HepG2 (cell line): ENCODE results near the gene F8. TPM values are rescaled to one million over a fixed set of nuclear protein-coding genes. Genes with fewer than 3 reads are reported as not detected.
A peak's percentile ranks its signal among the peaks of the same experiment; 100 is the strongest.

Experiments
- CBX5 ChIP-seq: sonication (generic); formaldehyde crosslinking; IDR thresholded peaks from 2 replicates; pipeline ENCODE4 v1.4.0; 2020; ENCODE audit warnings: missing genetic modification reagents, borderline replicate concordance
- CEBPB ChIP-seq: IDR thresholded peaks from 2 replicates; pipeline ENCODE4 v1.6.1; 2011; ENCODE audit warnings: low read depth, low read length, improper control_type of control experiment, borderline replicate concordance
- CEBPG ChIP-seq: IDR thresholded peaks from 2 replicates; pipeline ENCODE4 v1.6.1; 2016
- HNRNPL ChIP-seq: fragments of 200-400 bp; formaldehyde crosslinking; IDR thresholded peaks from 2 replicates; pipeline ENCODE4 v1.6.1; 2017; ENCODE audit warnings: mild to moderate bottlenecking, low read depth, low read length
- MEIS1 ChIP-seq: sonication (generic); formaldehyde crosslinking; IDR thresholded peaks from 2 replicates; pipeline ENCODE4 v1.9.0; 2021; ENCODE audit warnings: mild to moderate bottlenecking, missing genetic modification reagents, moderate library complexity, borderline replicate concordance
- NFATC3 ChIP-seq: sonication (generic); formaldehyde crosslinking; IDR thresholded peaks from 2 replicates; pipeline ENCODE4 v1.5.1; 2020; ENCODE audit warnings: mild to moderate bottlenecking, missing genetic modification reagents
- NFKBIZ ChIP-seq: IDR thresholded peaks from 2 replicates; pipeline ENCODE4 v1.6.1; 2018; ENCODE audit warnings: missing genetic modification reagents, missing compliant biosample characterization
- NR2F1 ChIP-seq, 2 experiments: fragments of 450-650 bp in 1 of 2; formaldehyde crosslinking in 1 of 2; IDR thresholded peaks; 2 replicates each; pipeline versions ENCODE4 v1.5.0 to v1.6.1; 2016 to 2020; ENCODE audit warnings: mild to moderate bottlenecking in 1 of 2, missing compliant biosample characterization in 1 of 2, missing genetic modification reagents in 1 of 2, moderate library complexity in 1 of 2
- SOX13 ChIP-seq, 3 experiments: fragments of 450-650 bp in 1 of 3; sonication (generic) in 1 of 3; formaldehyde crosslinking in 1 of 3; IDR thresholded peaks in 2 of 3; conservative IDR thresholded peaks in 1 of 3; 2 replicates each; pipeline versions ENCODE4 v1.5.0 to v1.6.1; 2016 to 2020; ENCODE audit warnings: antibody characterized with exemption in 1 of 3, mild to moderate bottlenecking in 1 of 3, missing compliant biosample characterization in 1 of 3, missing genetic modification reagents in 1 of 3, moderate library complexity in 1 of 3
- SOX6 ChIP-seq, 2 experiments: fragments of 450-650 bp in 1 of 2; sonication (generic) in 1 of 2; formaldehyde crosslinking in 1 of 2; IDR thresholded peaks; 2 replicates each; pipeline versions ENCODE4 v1.4.0 to v1.6.1; 2017 to 2020; ENCODE audit warnings: antibody characterized with exemption in 1 of 2, mild to moderate bottlenecking in 1 of 2, missing genetic modification reagents in 1 of 2
- TEAD3 ChIP-seq: optimal IDR thresholded peaks from 2 replicates; pipeline ENCODE3; 2016; ENCODE audit warnings: borderline replicate concordance
- YY1 ChIP-seq: IDR thresholded peaks from 2 replicates; pipeline ENCODE4 v1.6.1; 2011; ENCODE audit warnings: low read length, low read depth, moderate library complexity, mild to moderate bottlenecking; ENCODE audit not compliant: insufficient read depth, insufficient replicate concordance
- ZBTB7A ChIP-seq: sonication (generic); formaldehyde crosslinking; IDR thresholded peaks from 2 replicates; pipeline ENCODE4 v1.8.0; 2022; ENCODE audit warnings: mild to moderate bottlenecking, missing genetic modification reagents
- ZMYM4 ChIP-seq: sonication (generic); formaldehyde crosslinking; IDR thresholded peaks from 2 replicates; pipeline ENCODE4 v1.8.1; 2023; ENCODE audit warnings: mild to moderate bottlenecking, missing genetic modification reagents
- ZNF232 ChIP-seq: sonication (generic); formaldehyde crosslinking; IDR thresholded peaks from 2 replicates; pipeline ENCODE4 v1.4.0; 2020; ENCODE audit warnings: missing genetic modification reagents, borderline replicate concordance
- ZNF235 ChIP-seq: sonication (generic); formaldehyde crosslinking; IDR thresholded peaks from 2 replicates; pipeline ENCODE4 v1.8.1; 2023; ENCODE audit warnings: mild to moderate bottlenecking, missing genetic modification reagents, borderline replicate concordance
- ZNF44 ChIP-seq: sonication (generic); formaldehyde crosslinking; IDR thresholded peaks from 2 replicates; pipeline ENCODE4 v1.5.1; 2020; ENCODE audit warnings: mild to moderate bottlenecking, missing genetic modification reagents
- polyA plus RNA-seq, 8 experiments: library from polyadenylated mRNA; depleted of rRNA in 3 of 8; stranded (reverse) in 7 of 8; unstranded in 1 of 8; fragments of >200 nt; fragmentation: Illumina TruSeq in 4 of 8; extraction: Trizol in 4 of 8; gene quantifications; 2 replicates each; pipeline versions ENCODE4 v1.2.1 to v1.2.3, GENCODE V29; 2011 to 2016; ENCODE audit warnings: low read depth in 4 of 8, missing spikeins in 1 of 8, mixed read lengths in 1 of 8; ENCODE audit not compliant: insufficient read depth in 1 of 8
- total RNA-seq, 5 experiments: library from RNA; depleted of rRNA; stranded (reverse); fragments of >200 nt; fragmentation: Illumina TruSeq; extraction: Trizol; gene quantifications; 2 replicates each; pipeline ENCODE4 v1.2.3, GENCODE V29; 2016; ENCODE audit warnings: low read depth in 1 of 5
- TF ChIP-seq, protein P1 (sequence below), 2 experiments: sonication (generic) in 1 of 2; formaldehyde crosslinking in 1 of 2; IDR thresholded peaks; 2 replicates each; pipeline versions ENCODE4 v1.4.0 to v1.6.1; 2016 to 2020; ENCODE audit warnings: borderline replicate concordance in 1 of 2, low read depth in 1 of 2, mild to moderate bottlenecking in 1 of 2, missing genetic modification reagents in 1 of 2
- TF ChIP-seq, protein P2 (sequence below): sonication (generic); formaldehyde crosslinking; conservative IDR thresholded peaks from 2 replicates; pipeline ENCODE4 v1.4.0; 2020; ENCODE audit warnings: mild to moderate bottlenecking, missing genetic modification reagents, moderate library complexity
- TF ChIP-seq, protein P3 (sequence below): sonication (generic); formaldehyde crosslinking; IDR thresholded peaks from 2 replicates; pipeline ENCODE4 v1.8.0; 2022; ENCODE audit warnings: missing genetic modification reagents, low read depth, mild to moderate bottlenecking, borderline replicate concordance

Gene F8
- total and polyA plus RNA-seq, 2 of the 13 experiments (the other 11 are each of a cell fraction or from before 2014, with no cell fraction given) = 0.29 to 0.61 TPM

DNA sequence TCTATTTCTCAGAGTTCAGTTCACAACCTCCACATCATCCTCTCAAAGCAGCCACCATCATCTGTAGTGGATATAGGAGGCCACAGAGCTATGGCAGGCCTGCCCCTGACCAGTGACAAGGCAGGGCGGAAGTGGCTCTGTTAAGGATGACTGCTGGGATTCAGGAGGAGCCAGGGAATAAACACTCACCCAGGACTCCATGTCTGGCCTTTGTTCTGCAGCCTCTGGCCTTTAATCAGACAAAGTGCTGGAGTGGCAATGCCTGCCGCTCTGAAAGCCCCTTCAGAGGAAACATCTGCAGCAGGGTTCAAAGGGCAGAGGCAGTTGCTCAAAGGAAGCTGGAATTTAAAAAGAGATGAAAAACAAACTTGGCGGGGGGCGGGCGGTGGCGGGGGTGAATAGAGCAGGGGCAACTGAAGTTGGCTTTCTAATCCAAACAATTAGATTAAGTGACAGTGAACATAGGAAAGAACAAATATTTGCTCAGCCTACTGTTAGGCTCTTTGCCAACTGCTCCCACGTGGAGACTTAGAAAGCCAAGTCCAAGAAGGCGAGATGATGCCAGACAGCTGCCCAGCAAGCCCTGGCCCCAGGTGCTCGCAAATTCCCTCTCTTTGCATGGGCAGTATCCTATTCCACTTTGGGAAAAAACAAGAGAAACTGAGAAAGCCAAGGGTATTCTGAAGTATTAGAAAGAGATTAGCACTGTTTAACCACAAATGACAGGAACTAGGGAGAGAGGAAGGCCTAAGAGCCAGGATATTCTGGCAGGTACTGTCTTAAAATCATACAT lies 222.8 kb downstream of the F8 start (continued):
- no peak for TF ChIP-seq NFKBIZ (CRISPR knock-in tag)
- TF ChIP-seq ZNF44 (CRISPR knock-in tag) = no peak
- no peak for TF ChIP-seq CBX5
- TF ChIP-seq NR2F1 (CRISPR knock-in tag; IDR thresholded peaks at IDR 0.05) = peak; percentile 15 to 70; a peak in 2 of 4 replicates
- TF ChIP-seq CEBPB = no peak
- TF ChIP-seq ZMYM4 (CRISPR knock-in tag) = no peak
- TF ChIP-seq, protein P1, sequence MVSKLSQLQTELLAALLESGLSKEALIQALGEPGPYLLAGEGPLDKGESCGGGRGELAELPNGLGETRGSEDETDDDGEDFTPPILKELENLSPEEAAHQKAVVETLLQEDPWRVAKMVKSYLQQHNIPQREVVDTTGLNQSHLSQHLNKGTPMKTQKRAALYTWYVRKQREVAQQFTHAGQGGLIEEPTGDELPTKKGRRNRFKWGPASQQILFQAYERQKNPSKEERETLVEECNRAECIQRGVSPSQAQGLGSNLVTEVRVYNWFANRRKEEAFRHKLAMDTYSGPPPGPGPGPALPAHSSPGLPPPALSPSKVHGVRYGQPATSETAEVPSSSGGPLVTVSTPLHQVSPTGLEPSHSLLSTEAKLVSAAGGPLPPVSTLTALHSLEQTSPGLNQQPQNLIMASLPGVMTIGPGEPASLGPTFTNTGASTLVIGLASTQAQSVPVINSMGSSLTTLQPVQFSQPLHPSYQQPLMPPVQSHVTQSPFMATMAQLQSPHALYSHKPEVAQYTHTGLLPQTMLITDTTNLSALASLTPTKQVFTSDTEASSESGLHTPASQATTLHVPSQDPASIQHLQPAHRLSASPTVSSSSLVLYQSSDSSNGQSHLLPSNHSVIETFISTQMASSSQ (IDR thresholded peaks at IDR 0.05; ENCODE audit: low read depth) = 0 out of 2 replicates have a peak, but pooled peaks have one; percentile 10
- TF ChIP-seq, protein P1 (CRISPR knock-in tag; IDR thresholded peaks at IDR 0.05; ENCODE audit: borderline replicate concordance) = no peak
- TF ChIP-seq ZNF235 (CRISPR knock-in tag) = no peak
- TF ChIP-seq YY1 = peak; percentile 34
- TF ChIP-seq, protein P2, sequence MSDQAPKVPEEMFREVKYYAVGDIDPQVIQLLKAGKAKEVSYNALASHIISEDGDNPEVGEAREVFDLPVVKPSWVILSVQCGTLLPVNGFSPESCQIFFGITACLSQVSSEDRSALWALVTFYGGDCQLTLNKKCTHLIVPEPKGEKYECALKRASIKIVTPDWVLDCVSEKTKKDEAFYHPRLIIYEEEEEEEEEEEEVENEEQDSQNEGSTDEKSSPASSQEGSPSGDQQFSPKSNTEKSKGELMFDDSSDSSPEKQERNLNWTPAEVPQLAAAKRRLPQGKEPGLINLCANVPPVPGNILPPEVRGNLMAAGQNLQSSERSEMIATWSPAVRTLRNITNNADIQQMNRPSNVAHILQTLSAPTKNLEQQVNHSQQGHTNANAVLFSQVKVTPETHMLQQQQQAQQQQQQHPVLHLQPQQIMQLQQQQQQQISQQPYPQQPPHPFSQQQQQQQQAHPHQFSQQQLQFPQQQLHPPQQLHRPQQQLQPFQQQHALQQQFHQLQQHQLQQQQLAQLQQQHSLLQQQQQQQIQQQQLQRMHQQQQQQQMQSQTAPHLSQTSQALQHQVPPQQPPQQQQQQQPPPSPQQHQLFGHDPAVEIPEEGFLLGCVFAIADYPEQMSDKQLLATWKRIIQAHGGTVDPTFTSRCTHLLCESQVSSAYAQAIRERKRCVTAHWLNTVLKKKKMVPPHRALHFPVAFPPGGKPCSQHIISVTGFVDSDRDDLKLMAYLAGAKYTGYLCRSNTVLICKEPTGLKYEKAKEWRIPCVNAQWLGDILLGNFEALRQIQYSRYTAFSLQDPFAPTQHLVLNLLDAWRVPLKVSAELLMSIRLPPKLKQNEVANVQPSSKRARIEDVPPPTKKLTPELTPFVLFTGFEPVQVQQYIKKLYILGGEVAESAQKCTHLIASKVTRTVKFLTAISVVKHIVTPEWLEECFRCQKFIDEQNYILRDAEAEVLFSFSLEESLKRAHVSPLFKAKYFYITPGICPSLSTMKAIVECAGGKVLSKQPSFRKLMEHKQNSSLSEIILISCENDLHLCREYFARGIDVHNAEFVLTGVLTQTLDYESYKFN (CRISPR knock-in tag) = peak; percentile 88
- no peak for TF ChIP-seq CEBPG (CRISPR knock-in tag)
- TF ChIP-seq, protein P3, sequence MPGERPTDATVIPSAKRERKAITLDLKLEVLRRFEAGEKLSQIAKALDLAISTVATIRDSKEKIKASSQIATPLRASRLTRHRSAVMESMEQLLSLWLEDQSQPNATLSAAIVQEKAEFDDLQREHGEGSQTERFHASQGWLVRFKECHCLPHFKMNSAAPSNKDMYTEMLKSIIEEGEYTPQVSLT (CRISPR knock-in tag) = no peak
- TF ChIP-seq ZNF232 (CRISPR knock-in tag) = no peak
- no peak for TF ChIP-seq ZBTB7A (CRISPR knock-in tag)
- TF ChIP-seq MEIS1 = no peak
- peak; percentile 29; the same call in 1 of the 2 replicates for TF ChIP-seq SOX13 (IDR thresholded peaks at IDR 0.05)
- TF ChIP-seq SOX13 (CRISPR knock-in tag; conservative IDR thresholded peaks at IDR 0.05 in 1 of 2, IDR thresholded peaks at IDR 0.05 in 1 of 2) = peak in 1 of 2 experiments; percentile 76; a peak in 2 of 4 replicates
- no peak for TF ChIP-seq SOX6 (IDR thresholded peaks at IDR 0.05)
- peak; percentile 90 for TF ChIP-seq SOX6 (CRISPR knock-in tag; IDR thresholded peaks at IDR 0.05)
- peak; percentile 61 for TF ChIP-seq TEAD3 (CRISPR knock-in tag)
- no peak for TF ChIP-seq NFATC3 (CRISPR knock-in tag)
- TF ChIP-seq HNRNPL = no peak
